ENCODE measurements around the gene ZNF226.
A peak's percentile ranks its signal among the peaks of the same experiment; 100 is the strongest.
"Not testable (repeated sequence)": the region's sequence is repeated elsewhere in the genome, so short reads cannot be mapped to it uniquely, and the experiment has no call there.

Gene ZNF226

DNA sequence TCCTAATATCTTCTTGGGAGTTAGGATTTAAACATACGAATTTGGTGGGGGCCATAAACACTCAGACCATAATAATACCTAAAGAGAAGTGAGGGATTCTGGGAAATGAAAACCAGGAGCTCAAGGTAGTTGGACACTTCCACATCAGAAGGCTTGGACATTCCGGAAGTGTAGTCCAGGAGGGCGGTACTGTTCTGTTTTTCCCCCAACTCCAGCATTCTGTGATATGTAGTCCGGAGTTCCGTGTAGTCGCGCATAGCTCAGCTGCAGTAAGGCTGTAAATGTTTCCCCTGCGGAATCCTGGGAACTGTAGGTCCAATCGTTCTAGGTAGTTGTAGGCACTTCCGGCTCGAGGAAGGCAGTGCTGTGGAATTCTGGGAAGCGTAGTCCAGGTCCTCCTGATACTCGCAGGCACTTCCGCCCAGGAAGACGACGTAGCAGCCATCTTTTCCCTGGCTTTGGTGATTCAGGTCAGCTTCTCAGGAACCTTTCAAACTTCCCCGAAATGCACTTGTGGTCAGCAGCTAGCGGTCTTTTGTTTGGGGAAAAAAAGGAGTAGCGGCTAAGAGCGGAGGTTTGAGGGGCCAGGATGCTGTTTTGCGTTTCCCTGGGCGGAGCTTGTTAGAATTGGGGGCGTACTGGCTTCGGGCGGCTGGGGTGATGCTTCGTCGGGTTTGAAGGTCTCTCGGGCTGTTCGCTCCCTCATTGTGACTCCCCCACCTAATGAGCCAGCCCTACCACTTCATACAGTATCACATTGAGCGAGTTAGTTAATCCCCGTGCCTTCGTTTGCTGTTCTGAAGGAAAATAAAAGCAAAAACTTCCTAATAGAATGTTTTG, at the start of gene ZNF226:
Gene ZNF226, plus strand, starts transcription at position 428 of the 840 bp plus-strand sequence. CDS start 4,981 bp downstream, outside the sequence.
- peak; percentile 84 for DNase-seq (ENCODE audit: low spot score)

DNA sequence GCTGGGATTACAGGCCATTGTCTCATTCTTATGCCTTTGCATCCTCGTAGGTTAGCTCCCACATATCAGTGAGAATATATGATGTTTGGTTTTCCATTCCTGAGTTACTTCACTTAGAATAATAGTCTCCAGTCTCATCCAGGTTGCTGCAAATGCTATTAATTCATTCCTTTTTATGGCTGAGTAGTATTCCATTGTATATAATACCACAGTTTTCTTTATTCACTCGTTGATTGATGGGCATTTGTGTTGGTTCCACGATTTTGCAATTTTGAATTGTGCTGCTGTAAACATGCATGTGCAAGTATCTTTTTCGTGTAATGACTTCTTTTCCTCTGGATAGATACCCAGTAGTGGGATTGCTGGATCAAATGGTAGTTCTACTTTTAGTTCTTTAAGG, 43.7 kb upstream of the ZNF226 start:
- DNase-seq (ENCODE audit: low spot score) = not testable (repeated sequence)

DNA sequence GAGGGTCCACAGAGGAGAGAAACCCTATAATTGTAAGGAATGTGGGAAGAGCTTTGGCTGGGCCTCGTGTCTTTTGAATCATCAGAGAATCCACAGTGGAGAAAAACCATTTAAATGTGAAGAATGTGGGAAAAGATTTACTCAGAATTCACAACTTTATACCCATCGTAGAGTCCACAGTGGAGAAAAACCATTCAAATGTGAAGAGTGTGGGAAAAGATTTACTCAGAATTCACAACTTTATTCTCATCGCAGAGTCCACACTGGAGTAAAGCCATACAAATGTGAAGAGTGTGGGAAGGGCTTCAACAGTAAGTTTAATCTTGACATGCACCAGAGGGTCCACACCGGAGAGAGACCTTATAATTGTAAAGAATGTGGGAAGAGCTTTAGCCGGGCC, 32.9 kb upstream of the ZNF226 start:
- no peak for DNase-seq (ENCODE audit: low spot score)

DNA sequence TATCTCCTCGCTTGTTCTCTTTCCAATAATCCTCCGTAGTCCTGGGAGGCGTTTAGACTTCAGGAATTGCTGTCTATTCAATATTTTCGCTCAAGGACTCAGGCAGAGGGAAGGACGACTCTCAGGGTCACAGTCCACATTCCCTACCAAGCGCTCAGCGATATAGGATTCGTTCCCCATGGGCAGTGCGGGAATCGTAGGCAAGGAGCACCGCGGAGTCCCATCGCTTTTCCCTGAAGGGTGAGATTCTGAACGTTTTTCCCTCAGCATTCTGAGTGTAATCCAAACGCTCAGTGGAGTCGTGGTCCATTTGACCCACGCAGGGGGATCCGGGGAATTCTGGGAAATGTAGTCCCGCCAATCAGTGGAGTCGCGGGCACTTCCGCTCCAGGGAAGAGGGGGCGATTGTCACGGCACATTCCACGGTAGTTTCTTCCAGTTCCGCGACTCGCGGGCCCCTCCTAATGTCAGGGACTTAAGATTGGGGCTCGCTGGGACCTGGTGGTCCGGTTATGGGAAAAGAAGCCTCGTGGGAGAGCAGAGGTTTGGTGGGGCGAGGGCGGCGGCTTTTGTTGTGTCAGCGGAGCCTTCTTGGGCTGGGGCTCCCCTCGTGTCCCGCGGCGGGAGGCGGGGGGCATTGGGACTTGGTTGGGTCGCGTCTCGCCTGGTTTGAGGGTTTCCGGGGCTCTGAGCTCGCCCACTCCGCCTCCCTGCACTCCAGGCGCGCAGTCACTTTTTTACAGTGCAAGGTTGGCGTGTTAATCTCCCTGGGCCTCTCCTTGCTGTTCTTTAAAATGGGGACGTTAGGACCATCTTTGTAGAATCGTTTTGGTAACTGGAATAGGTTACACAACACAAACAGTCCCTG, 23.5 kb upstream of the ZNF226 start, which contains the start of gene ZNF234:
Gene ZNF234, plus strand, starts transcription at position 364 of the 868 bp plus-strand sequence. CDS start 3,079 bp downstream, outside the sequence.
- DNase-seq (ENCODE audit: low spot score) = peak; percentile 72

- DNase-seq (ENCODE audit: low spot score) = no peak
These were observed 22.9 kb upstream of the ZNF226 start for GRCh38 chr19:44142059-44142433.

DNA sequence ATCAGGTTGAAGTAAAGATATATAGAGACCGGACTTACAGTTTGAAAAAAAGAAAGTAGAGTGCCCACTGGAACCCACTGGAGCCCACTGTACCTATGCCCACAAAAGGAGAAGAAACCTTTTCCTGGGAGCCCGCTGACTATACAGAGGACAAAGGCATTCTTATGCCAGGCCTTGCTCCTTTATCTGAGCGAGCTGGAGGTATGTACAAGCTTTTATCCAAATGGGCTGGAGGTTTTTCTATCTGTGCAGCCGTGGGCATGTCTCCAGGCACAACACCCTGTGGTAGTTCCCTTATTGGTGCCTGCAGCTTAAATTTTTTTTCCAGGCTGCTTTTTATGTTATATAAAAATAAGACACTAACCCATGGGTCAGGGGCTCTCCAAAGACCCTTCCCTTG, 15.1 kb upstream of the ZNF226 start:
- no peak for DNase-seq (ENCODE audit: low spot score)

DNA sequence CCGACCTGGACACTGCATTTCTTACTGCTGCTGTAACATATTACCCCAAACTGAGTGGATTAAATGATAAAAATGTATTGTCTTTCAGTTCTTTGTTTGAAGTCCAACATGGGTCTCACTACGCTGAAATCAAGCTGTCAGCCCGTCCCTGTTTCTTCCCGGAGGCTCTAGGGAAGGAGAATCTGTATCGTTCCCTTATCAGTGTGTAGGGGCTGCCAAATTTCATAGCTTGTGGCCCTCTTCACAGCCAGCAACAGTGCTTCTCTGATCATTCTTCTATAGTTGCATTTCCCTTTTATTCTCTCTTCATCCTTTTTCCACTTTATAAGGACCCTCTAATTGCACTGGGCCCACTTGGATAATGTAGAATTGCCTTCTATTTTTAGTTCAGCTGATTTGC, 13.4 kb upstream of the ZNF226 start:
- DNase-seq (ENCODE audit: low spot score) = no peak

- no peak for DNase-seq (ENCODE audit: low spot score)
These were observed 8.4 kb upstream of the ZNF226 start for GRCh38 chr19:44156475-44156874.

- DNase-seq (ENCODE audit: low spot score) = no peak
These were observed 1.1 kb upstream of the ZNF226 start for GRCh38 chr19:44163789-44164188.

- no peak for DNase-seq (ENCODE audit: low spot score)
These were observed 600 bp upstream of the ZNF226 start for GRCh38 chr19:44164327-44164672.

GRCh38 chr19:44170660-44171059, 5.8 kb downstream of the ZNF226 start:
- DNase-seq (ENCODE audit: low spot score) = not testable (repeated sequence)

- no peak for DNase-seq (ENCODE audit: low spot score)
These were observed 11.7 kb downstream of the ZNF226 start for GRCh38 chr19:44176590-44176989.

- no peak for DNase-seq (ENCODE audit: low spot score)
These were observed 16.1 kb downstream of the ZNF226 start for GRCh38 chr19:44180968-44181367.

- DNase-seq (ENCODE audit: low spot score) = no peak
These were observed 17.2 kb downstream of the ZNF226 start for GRCh38 chr19:44182145-44182544.

DNA sequence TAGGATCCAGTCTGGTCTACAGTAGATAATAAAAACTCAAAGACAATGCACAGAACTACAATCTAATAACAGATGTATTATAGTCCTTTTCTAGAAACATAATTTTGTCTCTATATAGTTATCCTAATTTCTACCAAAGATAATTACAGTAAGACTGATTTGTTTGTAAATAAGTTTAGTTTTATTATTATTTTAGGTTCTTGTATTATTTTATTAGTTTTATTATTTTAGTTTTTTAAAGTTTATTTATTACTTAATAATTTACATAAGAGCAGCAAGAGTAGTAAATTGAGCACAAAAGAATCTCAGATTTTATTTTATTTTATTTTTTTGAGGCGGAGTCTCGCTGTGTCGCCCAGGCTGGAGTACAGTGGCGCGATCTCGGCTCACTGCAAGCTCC, 25.1 kb downstream of the ZNF226 start:
- no peak for DNase-seq (ENCODE audit: low spot score)

DNA sequence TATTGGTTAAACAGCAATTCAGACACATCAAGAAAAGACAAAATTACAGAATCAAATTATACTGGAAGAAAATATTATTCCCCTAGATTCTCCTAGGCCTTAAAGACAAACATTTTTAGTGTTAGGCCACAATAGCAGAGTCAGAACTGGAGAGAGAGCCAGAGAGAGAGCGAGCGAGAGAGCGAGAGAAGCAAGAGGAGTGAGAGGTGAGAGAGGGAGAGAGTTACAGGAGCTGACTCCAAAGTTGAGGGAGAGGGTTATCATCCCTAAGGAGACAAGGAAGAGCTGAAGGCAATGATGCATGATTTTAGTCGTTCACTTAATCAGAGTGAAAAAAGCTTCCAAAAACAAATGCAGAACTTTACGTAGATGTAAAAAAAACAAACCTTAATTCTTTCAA, 27.2 kb downstream of the ZNF226 start:
- no peak for DNase-seq (ENCODE audit: low spot score)

GRCh38 chr19:44196772-44197171, 31.9 kb downstream of the ZNF226 start:
- no peak for DNase-seq (ENCODE audit: low spot score)

GRCh38 chr19:44202470-44202869, 37.6 kb downstream of the ZNF226 start:
- DNase-seq (ENCODE audit: low spot score) = no peak

DNA sequence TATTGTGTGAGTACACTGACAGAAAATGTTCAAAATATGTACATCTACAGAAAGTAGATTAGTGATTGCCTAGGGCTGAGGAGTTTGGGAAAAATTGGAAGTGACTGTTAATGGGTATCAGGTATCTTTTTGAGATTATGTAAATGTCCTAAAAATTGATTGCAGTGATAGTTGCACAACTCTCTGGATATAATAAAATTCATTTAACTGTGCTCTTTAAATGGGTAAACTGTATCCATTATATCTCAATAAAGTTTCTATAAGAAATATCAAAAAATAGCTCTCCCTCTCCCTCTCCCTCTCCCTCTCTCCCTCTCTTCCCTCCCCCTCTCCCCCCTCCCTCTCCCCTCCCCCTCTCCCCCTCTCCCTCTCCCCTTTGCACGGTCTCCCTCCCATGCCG, 38.1 kb downstream of the ZNF226 start:
- no peak for DNase-seq (ENCODE audit: low spot score)

DNA sequence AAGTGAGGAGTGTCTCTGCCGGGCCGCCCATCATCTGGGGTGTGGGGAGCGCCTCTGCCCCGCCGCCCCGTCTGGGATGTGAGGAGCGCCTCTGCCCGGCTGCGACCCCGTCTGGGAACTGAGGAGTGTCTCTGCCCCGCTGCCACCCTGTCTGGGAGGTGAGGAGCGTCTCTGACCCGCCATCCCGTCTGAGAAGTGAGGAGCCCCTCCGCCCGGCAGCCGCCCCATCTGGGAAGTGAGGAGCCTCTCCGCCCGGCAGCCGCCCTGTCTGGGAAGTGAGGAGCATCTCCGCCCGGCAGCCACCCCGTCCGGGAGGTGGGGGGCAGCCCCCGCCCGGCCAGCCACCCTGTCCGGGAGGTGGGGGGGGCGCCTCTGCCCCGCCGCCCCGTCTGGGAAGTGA, 39.0 kb downstream of the ZNF226 start:
- not testable (repeated sequence) for DNase-seq (ENCODE audit: low spot score)

DNA sequence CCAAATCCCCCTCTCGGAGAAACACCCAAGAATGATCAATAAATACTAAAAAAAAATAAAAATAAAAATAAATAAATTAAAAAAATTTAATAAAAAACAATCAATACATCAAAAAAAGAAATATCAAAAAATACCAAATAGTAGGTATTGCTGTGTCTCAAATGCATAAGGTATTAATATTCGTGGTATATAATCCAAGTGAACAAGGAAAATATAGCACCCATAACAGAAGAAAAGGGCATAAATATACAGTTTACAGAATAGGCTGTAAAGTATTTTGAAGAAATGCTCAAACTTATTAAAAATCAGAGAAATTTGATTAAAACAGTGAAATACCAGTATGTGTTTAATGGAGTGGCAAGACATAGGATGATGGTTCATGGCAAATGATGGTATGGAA, 39.9 kb downstream of the ZNF226 start:
- DNase-seq (ENCODE audit: low spot score) = no peak

DNA sequence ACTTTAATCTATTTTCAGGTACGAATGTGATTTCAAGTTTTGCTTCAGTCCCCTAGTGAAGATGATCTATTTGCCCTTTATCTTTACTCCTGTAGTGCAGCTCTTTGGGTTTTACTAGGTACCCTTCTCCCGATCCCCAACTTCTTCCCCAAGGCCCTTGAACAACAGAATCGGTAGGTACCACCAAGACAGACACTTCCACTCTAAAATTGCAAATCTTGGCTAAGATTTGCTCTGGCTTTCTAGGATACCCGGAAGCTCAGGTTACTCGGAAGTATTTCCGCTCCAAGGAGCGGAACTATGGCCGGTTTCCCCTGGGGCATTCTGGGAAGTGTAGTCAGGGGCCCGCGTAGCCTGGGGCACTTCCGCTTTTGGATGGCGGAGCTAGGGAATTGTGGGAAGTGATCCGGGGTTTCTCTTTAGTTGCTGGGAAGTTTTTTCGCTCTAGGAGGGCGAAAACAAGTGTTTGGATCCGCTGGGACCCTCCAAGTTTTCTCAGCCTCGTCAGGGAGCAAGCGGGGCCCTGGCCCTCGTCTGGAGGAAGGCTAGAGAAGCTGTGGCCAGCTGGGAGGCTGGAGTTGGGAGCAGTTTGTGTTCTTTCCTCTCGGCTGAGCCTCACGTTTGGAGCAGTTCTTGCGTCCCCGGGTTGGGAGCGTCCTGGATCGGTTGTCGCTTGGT, 42.4 kb downstream of the ZNF226 start:
- DNase-seq (ENCODE audit: low spot score) = peak; percentile 81
